UCSD-AML1 (cell line): ENCODE measurements around the gene CSNK1E.

Source experiments
- DNase-seq: peaks from one replicate; lab custom pipeline; 2025; ENCODE audit not compliant: unreplicated experiment; lab: John Stamatoyannopoulos, UW

CSNK1E gene

DNA sequence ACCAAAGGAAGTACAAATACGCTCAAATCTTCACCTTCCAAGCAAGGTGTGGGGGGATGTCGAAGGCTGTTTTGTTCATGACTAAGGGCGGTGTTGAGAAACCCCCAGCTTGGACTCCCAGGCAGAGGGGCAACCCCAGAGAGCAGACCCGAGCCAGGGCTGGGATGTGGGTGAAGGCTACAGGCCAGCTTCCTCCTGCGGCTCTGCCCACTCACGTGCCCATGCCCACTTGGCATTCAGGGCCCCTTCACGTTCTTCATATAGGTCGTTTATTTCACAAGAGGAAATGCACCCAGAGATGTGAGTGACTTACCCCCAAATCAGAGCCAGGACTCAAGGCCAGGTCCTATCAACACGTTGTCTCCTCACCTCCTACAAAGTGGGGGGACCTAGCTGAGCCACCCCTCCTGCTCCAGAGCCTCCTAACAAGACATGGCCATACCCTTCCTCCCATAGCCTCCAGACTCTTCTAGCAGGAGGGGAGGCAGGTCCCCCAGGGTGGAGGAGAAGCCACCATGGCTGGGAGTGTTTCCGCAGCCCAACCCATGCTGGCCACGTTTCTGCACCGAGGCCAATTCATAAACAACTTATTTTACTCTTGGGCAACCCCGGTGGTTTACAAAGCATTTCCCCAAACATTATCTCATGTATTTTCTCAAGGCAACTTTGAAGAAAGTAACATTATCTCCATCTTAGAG, 66.4 kb downstream of the CSNK1E start:
- no peak for DNase-seq

DNA sequence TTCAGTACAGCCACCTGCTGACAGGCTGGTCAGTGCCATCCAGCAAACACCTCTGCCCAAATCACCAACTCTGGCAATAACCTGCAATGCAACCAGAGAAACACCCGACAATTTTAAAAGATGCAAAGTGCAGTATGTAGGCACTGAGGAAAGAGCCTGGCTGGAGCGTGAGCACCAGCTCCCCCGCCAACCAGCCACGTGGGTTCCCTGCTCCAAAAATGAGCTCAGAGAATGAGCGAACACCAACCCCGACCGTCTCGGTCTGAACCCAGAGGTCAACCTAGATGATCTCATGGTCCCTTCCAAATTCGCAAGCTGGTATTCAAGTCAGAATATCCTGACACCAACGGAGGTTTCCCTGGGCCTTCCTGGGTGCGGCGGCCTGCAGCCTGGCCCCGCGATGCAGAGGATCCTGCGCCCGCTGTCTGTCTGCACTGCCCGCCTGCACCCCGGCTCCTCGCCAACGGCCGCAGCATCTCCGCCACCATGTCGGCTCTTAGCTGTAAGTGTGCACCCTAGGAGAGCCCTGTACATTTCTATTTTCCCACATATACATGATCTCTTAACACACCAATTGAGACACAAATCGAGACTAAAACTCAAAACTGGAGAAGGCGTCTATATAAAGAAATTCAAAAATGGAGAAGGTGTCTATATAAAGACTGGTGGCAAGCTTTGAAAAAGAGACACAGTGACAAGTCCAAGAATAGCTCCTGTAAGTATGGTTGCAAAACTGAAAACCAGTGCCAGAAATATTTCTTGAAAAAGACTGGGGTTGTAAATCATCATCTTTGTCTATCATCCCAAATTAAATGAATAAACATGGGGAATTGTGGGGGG, 67.2 kb downstream of the CSNK1E start:
- no peak for DNase-seq

DNA sequence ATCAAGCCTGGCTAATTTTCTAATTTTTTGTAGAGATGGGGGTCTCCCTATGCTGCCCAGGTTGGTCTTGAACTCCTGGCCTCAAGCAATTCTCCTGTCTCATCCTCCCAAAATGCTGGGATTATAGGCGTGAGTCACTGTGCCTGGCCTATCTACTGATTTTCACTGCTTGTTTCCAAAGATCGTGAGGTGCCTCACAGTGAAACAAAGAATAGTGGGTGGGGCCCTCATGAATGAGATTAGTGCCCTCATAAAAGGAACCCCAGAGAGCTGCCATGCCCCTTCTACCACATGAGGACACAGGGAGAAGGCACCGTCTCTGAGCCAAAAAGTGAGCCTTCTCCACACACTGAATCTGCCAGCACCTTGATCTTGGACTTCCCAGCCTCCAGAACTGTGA, 67.9 kb downstream of the CSNK1E start:
- DNase-seq: no peak

DNA sequence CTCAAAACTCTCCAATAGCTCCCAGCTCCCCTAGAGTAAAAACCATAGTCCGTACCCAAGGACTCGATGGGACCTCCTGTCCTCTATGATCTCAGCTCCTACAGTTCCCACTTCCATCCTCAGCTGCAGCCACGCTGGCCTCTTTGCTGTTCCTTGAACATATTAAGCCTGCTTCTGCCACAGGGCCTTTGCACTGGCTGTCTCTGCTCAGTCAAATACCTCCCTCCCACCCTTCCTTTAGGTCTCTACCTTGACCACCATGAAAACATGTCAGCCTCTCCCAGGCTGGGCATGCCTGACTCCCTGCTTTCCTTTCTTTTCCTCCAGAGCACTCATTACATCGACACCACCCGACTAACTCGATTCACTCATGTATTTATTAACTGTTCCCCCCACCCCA, 69.0 kb downstream of the CSNK1E start:
- no peak for DNase-seq

DNA sequence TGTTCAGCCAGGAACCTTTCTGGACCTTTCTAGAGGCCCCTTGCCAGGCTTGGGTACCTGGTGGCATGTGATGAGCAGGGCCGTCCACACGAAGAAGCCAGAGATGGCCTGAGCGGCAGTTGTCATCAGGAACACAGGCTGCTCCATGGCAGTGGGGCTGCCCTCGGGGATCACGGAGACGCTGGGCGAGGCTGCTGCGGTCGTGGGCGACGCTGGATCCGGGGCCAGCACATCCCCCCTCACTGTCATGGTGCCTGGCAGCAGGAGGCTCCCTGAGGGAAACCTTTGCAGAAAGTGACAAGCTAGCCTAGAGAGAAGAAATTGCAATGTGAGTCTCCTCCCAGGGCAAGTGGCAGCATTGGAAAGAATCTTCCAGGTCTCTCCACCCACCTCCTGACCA, 69.5 kb downstream of the CSNK1E start:
- no peak for DNase-seq

DNA sequence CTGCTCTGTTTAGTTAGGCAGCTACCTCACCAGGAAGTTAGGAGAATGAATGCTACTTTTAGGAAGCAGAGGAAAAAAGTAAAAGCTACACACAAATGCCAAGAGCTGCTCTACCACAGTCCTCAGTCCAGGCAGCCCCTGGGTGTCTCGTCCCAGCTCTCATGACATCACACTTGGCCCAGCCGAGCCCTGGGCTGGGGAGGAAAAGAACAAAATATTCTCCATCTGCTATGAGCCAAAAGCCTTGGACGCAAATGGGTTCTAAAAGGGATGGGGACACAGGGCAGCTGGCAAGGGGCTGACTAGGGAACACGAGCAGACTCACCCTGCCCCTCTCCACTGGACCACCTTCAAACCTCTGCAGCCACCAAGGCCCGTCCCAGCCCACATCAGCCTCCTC, 70.5 kb downstream of the CSNK1E start:
- no peak for DNase-seq

DNA sequence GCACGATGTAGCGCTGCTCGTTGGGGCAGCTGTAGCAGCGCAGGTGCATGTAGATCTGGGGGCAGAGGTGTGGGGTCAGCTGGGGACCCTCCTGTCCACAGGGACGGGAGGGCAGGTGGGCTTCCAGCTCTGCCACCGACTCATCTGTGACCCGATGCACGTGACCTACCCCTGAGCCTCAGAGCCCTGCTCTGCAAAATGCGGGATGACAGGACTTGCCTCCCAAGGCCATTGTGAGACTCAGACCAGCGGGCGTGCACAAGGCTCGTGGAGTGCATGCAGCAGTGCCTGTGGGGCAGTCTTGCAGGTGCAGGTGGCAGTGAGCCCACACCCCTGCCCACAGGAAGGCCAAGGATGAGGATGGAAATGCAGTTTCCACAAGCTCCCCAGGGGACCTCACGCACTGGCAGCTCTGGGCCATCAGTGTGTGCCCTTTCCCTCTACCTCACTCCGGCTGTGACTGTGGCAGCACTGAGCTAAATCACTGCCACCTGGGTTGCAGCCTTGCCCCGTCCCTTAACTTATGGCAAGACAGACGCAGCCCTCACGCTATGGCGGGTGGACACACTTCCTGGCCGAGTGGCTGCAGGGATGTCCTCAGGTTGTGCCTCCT, 71.1 kb downstream of the CSNK1E start:
- no peak for DNase-seq

DNA sequence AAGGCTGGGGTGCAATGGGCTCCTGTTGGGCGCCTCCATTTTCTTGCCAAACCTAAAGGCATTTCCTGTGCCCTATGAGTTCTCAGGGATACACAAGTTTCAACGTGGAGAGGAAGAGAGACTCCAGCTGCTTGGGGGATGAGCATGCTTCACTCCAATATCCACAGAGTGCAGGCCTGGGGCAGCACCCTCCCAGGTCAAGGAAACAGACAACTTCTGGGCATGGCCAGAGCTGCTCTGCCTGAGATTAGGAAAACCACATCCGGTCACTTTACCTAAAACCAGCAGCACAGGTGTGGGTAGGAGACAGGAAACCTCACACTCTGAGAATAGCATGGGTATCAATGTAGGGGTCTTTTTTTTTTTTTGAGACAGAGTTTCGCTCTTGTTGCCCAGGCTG, 73.1 kb downstream of the CSNK1E start:
- DNase-seq: no peak

DNA sequence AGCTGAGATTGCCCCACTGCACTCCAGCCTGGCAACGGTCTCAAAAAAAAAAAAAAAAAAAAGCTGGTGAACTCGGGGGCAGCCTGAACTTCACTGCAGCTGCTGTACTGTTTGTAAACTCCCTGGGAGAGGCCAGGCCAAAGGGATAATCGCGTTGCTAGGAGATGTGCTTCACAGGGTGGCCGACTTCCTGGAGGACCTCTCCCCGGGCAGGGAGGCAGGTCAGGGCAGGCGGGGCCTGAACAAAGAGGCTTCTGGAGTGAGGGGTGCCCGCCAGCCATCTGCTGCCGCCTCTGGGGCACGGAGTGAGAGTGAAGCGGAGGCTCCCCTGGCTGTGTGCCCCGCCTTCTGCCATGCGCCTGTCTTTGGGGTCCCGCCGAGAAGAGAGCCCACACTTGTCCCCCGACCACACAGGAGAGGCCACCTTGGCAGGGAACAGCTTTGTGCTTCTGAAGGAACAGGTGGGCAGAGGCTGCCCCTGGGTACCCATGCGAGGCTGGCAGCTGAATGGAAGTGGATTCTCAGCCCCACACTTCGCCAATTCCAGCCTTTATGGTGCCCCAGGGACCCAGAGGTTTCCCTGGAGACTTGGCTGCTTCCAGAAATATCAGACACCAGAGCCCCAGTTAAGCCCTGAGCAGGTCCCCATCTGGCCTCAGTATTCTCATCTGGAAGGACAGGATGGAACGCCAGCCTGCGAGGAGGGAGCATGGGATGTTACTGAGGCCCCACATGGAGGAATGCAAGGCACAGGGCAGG, 74.0 kb downstream of the CSNK1E start:
- no peak for DNase-seq

DNA sequence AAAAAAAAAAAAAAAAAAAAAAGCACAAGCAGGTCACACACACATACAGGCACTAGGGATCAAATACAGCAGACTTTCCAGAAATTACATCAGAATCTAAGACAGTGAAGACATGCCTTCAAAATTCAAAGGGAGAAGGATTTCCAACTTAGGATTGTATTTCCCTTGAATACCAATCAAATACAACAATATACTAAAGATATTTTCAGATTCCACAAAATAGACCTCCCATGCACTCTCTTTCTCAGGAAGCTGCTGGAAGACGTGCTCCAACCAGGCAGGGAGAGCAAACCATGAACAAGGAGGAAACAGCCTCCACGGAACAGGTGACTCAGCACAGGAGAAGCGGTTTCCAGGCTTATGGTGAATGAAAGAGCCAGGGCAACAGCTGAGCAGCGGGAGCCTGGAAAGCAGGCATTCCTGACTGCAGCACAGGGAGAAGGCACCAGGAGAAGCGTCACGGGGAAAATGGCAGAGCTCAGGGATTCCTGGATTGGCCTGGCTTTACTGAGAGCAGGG, 76.4 kb downstream of the CSNK1E start:
- DNase-seq: peak; percentile 50
